ENCODE data around the gene CEBPZ.
A peak's percentile ranks its signal among the peaks of the same experiment; 100 is the strongest.

The CEBPZ gene

DNA sequence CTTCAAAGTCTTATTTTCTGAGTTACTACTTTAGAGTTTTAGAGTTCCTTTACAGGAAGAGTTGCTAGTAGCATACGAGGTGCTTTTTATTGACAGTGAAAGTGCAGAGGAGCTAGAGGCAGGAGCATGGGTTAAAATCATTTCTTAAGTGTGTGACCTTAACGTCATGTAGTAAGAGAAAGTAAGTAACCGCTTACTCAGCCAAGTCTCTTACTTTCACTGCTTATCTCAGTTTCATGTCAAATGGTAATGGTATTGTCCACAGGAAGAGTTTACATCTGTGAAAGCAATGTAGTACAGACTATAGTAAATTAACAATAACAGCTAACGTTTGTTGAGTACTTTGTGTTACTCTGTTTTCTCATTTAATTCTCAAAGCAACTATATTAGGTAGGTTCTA, 12.6 kb upstream of the CEBPZ start:
- H2BK15ac ChIP-seq (replicated peaks; ENCODE audit: low read depth) = no peak overlapping the region
- H3K79me1 ChIP-seq (ENCODE audit: low read length) = no peaks in the 10 kb centered on the region
- no peak overlapping the region for H3K18ac ChIP-seq (ENCODE audit: low read length)
- H3K56ac ChIP-seq (ENCODE audit: low read length) = no peak overlapping the region
- WGBS (ENCODE audit: extremely low coverage, insufficient coverage, low lambda C conversion rate) = no CpG with 5 or more reads among the region's 4 CpGs
- no peak overlapping the region for H3K27ac ChIP-seq (ENCODE audit: low read depth, low read length)
- H4K8ac ChIP-seq (ENCODE audit: low read depth, low read length) = no peak overlapping the region
- no peaks in the 10 kb centered on the region for H3K27me3 ChIP-seq (ENCODE audit: insufficient read depth, low read length, poor library complexity)
- no peak overlapping the region for H3K9ac ChIP-seq (ENCODE audit: low read length)
- peaks cover 9% of the 10 kb centered on the region for H3K36me3 ChIP-seq (ENCODE audit: control insufficient read depth, insufficient read depth, low read length)
- no peak overlapping the region for H3K4ac ChIP-seq (ENCODE audit: low read depth, low read length)
- no peaks in the 10 kb centered on the region for H3K4me1 ChIP-seq (ENCODE audit: control insufficient read depth, low read depth, low read length)
- no peak overlapping the region for H3K4me3 ChIP-seq (ENCODE audit: low read length)
- H2AK5ac ChIP-seq (ENCODE audit: low read length) = no peak overlapping the region
- H3K79me2 ChIP-seq (ENCODE audit: control insufficient read depth, insufficient read depth, low read length) = no peaks in the 10 kb centered on the region
- H2BK120ac ChIP-seq (ENCODE audit: low read depth, low read length) = no peak overlapping the region
- no peak overlapping the region for H3K23ac ChIP-seq (ENCODE audit: low read length)
- H4K5ac ChIP-seq (ENCODE audit: low read length) = no peak overlapping the region
- H3K4me2 ChIP-seq (ENCODE audit: low read length) = no peak overlapping the region
- no peak overlapping the region for H2BK5ac ChIP-seq (ENCODE audit: low read length)
- no peak for DNase-seq

DNA sequence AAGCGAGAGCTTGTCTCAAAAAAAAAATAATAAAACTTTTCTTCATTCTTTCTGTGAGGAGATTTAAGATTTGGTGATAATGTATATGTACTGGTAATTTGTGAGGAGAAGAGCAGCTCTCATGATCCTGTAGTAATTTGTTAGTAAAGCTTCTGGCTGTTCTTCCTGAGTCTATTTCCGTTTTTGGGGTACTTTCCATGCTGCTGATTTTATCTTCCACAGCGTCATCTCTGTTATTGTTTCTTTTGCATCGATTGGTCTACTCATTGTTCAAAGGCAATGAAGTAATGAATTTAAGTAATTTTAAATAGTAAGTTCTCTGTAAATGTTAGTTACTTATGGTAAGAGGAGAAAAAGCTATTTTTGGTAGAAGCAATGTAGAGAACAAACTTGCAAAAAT, 12.0 kb upstream of the CEBPZ start:
- Histone ChIP-seq H3K4me2 (ENCODE audit: low read length) (no peak overlapping the region), H2BK120ac (ENCODE audit: low read depth, low read length) (no peak overlapping the region), H3K27me3 (ENCODE audit: insufficient read depth, low read length, poor library complexity) (no peaks in the 10 kb centered on the region), H3K18ac (ENCODE audit: low read length) (no peak overlapping the region), H2AK5ac (ENCODE audit: low read length) (no peak overlapping the region), H4K8ac (ENCODE audit: low read depth, low read length) (no peak overlapping the region), H3K79me2 (ENCODE audit: control insufficient read depth, insufficient read depth, low read length) (no peaks in the 10 kb centered on the region), H3K4me1 (ENCODE audit: control insufficient read depth, low read depth, low read length) (no peaks in the 10 kb centered on the region), H4K5ac (ENCODE audit: low read length) (no peak overlapping the region), H3K4me3 (ENCODE audit: low read length) (no peak overlapping the region), H3K79me1 (ENCODE audit: low read length) (no peaks in the 10 kb centered on the region), H3K4ac (ENCODE audit: low read depth, low read length) (no peak overlapping the region), H3K56ac (ENCODE audit: low read length) (no peak overlapping the region), H3K27ac (ENCODE audit: low read depth, low read length) (no peak overlapping the region), H3K9ac (ENCODE audit: low read length) (no peak overlapping the region), H3K36me3 (ENCODE audit: control insufficient read depth, insufficient read depth, low read length) (peaks cover 9% of the 10 kb centered on the region), H2BK15ac (replicated peaks; ENCODE audit: low read depth) (no peak overlapping the region), H3K23ac (ENCODE audit: low read length) (no peak overlapping the region), H2BK5ac (ENCODE audit: low read length) (no peak overlapping the region)
- WGBS (ENCODE audit: extremely low coverage, insufficient coverage, low lambda C conversion rate) = no CpG with 5 or more reads among the region's 4 CpGs
- DNase-seq = no peak

GRCh38 chr2:37232131-37232933, 936 bp upstream of the CEBPZ start:
- Histone ChIP-seq H4K8ac (ENCODE audit: low read depth, low read length) (no peak overlapping the region), H3K23ac (ENCODE audit: low read length) (no peak overlapping the region), H3K4me3 (ENCODE audit: low read length) (peak overlapping the region; percentile 100), H3K9ac (ENCODE audit: low read length) (peak overlapping the region; percentile 99), H2BK15ac (replicated peaks; ENCODE audit: low read depth) (no peak overlapping the region), H2BK5ac (ENCODE audit: low read length) (peak overlapping the region; percentile 51), H3K27me3 (ENCODE audit: insufficient read depth, low read length, poor library complexity) (no peaks in the 10 kb centered on the region), H4K5ac (ENCODE audit: low read length) (no peak overlapping the region), H3K4ac (ENCODE audit: low read depth, low read length) (no peak overlapping the region), H3K79me1 (ENCODE audit: low read length) (peaks cover 24% of the 10 kb centered on the region), H3K36me3 (ENCODE audit: control insufficient read depth, insufficient read depth, low read length) (peaks cover 12% of the 10 kb centered on the region), H3K4me1 (ENCODE audit: control insufficient read depth, low read depth, low read length) (peaks cover 8% of the 10 kb centered on the region), H3K27ac (ENCODE audit: low read depth, low read length) (no peak overlapping the region), H3K4me2 (ENCODE audit: low read length) (peak overlapping the region; percentile 83), H3K79me2 (ENCODE audit: control insufficient read depth, insufficient read depth, low read length) (peaks cover 72% of the 10 kb centered on the region), H2AK5ac (ENCODE audit: low read length) (no peak overlapping the region), H2BK120ac (ENCODE audit: low read depth, low read length) (no peak overlapping the region), H3K56ac (ENCODE audit: low read length) (peak overlapping the region; percentile 99), H3K18ac (ENCODE audit: low read length) (peak overlapping the region; percentile 5)
- peak; percentile 26 for DNase-seq
- WGBS (ENCODE audit: extremely low coverage, insufficient coverage, low lambda C conversion rate) = no CpG with 5 or more reads among the region's 18 CpGs

DNA sequence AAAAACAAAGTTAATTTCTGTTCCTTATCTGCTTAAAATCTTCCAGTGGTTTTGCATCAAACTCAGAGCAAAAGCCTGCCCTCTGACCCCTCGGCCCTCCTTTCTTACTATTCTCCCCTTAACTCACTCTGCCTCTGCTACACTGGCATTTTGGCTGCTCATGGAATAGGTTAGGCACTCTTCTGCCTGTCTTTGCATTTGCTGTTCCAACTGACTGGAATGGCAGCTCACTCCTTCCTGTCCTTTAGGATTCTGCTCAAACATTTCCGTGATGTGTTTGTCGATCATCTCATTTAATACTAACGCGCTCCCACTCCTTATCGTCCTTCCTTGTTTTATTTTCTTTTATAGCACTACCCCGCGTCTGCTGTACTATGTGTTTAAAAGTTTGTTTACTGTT, 815 bp downstream of the CEBPZ start:
- no peak overlapping the region for H4K5ac ChIP-seq (ENCODE audit: low read length)
- no peak overlapping the region for H3K4ac ChIP-seq (ENCODE audit: low read depth, low read length)
- no peak overlapping the region for H4K8ac ChIP-seq (ENCODE audit: low read depth, low read length)
- no peak overlapping the region for H3K18ac ChIP-seq (ENCODE audit: low read length)
- peaks cover 12% of the 10 kb centered on the region for H3K36me3 ChIP-seq (ENCODE audit: control insufficient read depth, insufficient read depth, low read length)
- H3K4me1 ChIP-seq (ENCODE audit: control insufficient read depth, low read depth, low read length) = peaks cover 8% of the 10 kb centered on the region
- no peak overlapping the region for H2BK5ac ChIP-seq (ENCODE audit: low read length)
- peaks cover 24% of the 10 kb centered on the region for H3K79me1 ChIP-seq (ENCODE audit: low read length)
- H3K4me2 ChIP-seq (ENCODE audit: low read length) = peak overlapping the region; percentile 47
- H2BK120ac ChIP-seq (ENCODE audit: low read depth, low read length) = no peak overlapping the region
- peaks cover 80% of the 10 kb centered on the region for H3K79me2 ChIP-seq (ENCODE audit: control insufficient read depth, insufficient read depth, low read length)
- no peak overlapping the region for H3K23ac ChIP-seq (ENCODE audit: low read length)
- peak; percentile 48 for DNase-seq
- H3K27me3 ChIP-seq (ENCODE audit: insufficient read depth, low read length, poor library complexity) = no peaks in the 10 kb centered on the region
- peak overlapping the region; percentile 100 for H3K4me3 ChIP-seq (ENCODE audit: low read length)
- WGBS (ENCODE audit: extremely low coverage, insufficient coverage, low lambda C conversion rate) = no CpG with 5 or more reads among the region's 8 CpGs
- peak overlapping the region; percentile 99 for H3K56ac ChIP-seq (ENCODE audit: low read length)
- peak overlapping the region; percentile 99 for H3K9ac ChIP-seq (ENCODE audit: low read length)
- no peak overlapping the region for H3K27ac ChIP-seq (ENCODE audit: low read depth, low read length)
- no peak overlapping the region for H2AK5ac ChIP-seq (ENCODE audit: low read length)
- H2BK15ac ChIP-seq (replicated peaks; ENCODE audit: low read depth) = no peak overlapping the region

GRCh38 chr2:37228788-37229187, 2.6 kb downstream of the CEBPZ start:
- no peak overlapping the region for H4K8ac ChIP-seq (ENCODE audit: low read depth, low read length)
- H3K27me3 ChIP-seq (ENCODE audit: insufficient read depth, low read length, poor library complexity) = no peaks in the 10 kb centered on the region
- peaks cover 9% of the 10 kb centered on the region for H3K36me3 ChIP-seq (ENCODE audit: control insufficient read depth, insufficient read depth, low read length)
- no peak overlapping the region for H2BK120ac ChIP-seq (ENCODE audit: low read depth, low read length)
- peaks cover 17% of the 10 kb centered on the region for H3K79me1 ChIP-seq (ENCODE audit: low read length)
- peaks cover 72% of the 10 kb centered on the region for H3K79me2 ChIP-seq (ENCODE audit: control insufficient read depth, insufficient read depth, low read length)
- no peak overlapping the region for H3K18ac ChIP-seq (ENCODE audit: low read length)
- no peak for DNase-seq
- H3K27ac ChIP-seq (ENCODE audit: low read depth, low read length) = no peak overlapping the region
- H3K4me1 ChIP-seq (ENCODE audit: control insufficient read depth, low read depth, low read length) = peaks cover 8% of the 10 kb centered on the region
- no CpG with 5 or more reads among the region's 3 CpGs for WGBS (ENCODE audit: extremely low coverage, insufficient coverage, low lambda C conversion rate)
- no peak overlapping the region for H3K9ac ChIP-seq (ENCODE audit: low read length)
- no peak overlapping the region for H4K5ac ChIP-seq (ENCODE audit: low read length)
- H3K4me3 ChIP-seq (ENCODE audit: low read length) = no peak overlapping the region
- no peak overlapping the region for H3K4ac ChIP-seq (ENCODE audit: low read depth, low read length)
- H2BK15ac ChIP-seq (replicated peaks; ENCODE audit: low read depth) = no peak overlapping the region
- H2BK5ac ChIP-seq (ENCODE audit: low read length) = no peak overlapping the region
- no peak overlapping the region for H2AK5ac ChIP-seq (ENCODE audit: low read length)
- H3K4me2 ChIP-seq (ENCODE audit: low read length) = no peak overlapping the region
- no peak overlapping the region for H3K23ac ChIP-seq (ENCODE audit: low read length)
- H3K56ac ChIP-seq (ENCODE audit: low read length) = no peak overlapping the region

- Histone ChIP-seq H3K79me1 (ENCODE audit: low read length) (peaks cover 7% of the 10 kb centered on the region), H3K4me2 (ENCODE audit: low read length) (no peak overlapping the region), H3K4me3 (ENCODE audit: low read length) (no peak overlapping the region), H4K5ac (ENCODE audit: low read length) (no peak overlapping the region), H3K9ac (ENCODE audit: low read length) (peak overlapping the region; percentile 9), H3K79me2 (ENCODE audit: control insufficient read depth, insufficient read depth, low read length) (peaks cover 64% of the 10 kb centered on the region), H3K4me1 (ENCODE audit: control insufficient read depth, low read depth, low read length) (no peaks in the 10 kb centered on the region), H2BK15ac (replicated peaks; ENCODE audit: low read depth) (no peak overlapping the region), H3K4ac (ENCODE audit: low read depth, low read length) (no peak overlapping the region), H3K36me3 (ENCODE audit: control insufficient read depth, insufficient read depth, low read length) (peaks cover 9% of the 10 kb centered on the region), H4K8ac (ENCODE audit: low read depth, low read length) (no peak overlapping the region), H3K23ac (ENCODE audit: low read length) (no peak overlapping the region), H3K18ac (ENCODE audit: low read length) (no peak overlapping the region), H2BK120ac (ENCODE audit: low read depth, low read length) (no peak overlapping the region), H2AK5ac (ENCODE audit: low read length) (no peak overlapping the region), H3K56ac (ENCODE audit: low read length) (peak overlapping the region; percentile 76), H2BK5ac (ENCODE audit: low read length) (no peak overlapping the region), H3K27ac (ENCODE audit: low read depth, low read length) (peak overlapping the region; percentile 13), H3K27me3 (ENCODE audit: insufficient read depth, low read length, poor library complexity) (no peaks in the 10 kb centered on the region)
- no CpG with 5 or more reads among the region's 4 CpGs for WGBS (ENCODE audit: extremely low coverage, insufficient coverage, low lambda C conversion rate)
- peak; percentile 57 for DNase-seq
Observed at GRCh38 chr2:37226863-37227262, 4.5 kb downstream of the CEBPZ start.

Measured in mesendoderm (in vitro differentiated cells).